ENCODE data around the gene DENND5A.
"Not testable (repeated sequence)": the region's sequence is repeated elsewhere in the genome, so short reads cannot be mapped to it uniquely, and the experiment has no call there.

DENND5A gene

GRCh38 chr11:9210224-9210921 lies 54.8 kb downstream of the DENND5A start:
- DNase-seq = no peak

GRCh38 chr11:9209604-9210003 lies 55.5 kb downstream of the DENND5A start:
- not testable (repeated sequence) for DNase-seq

GRCh38 chr11:9208726-9209501 lies 56.2 kb downstream of the DENND5A start:
- no peak for DNase-seq

GRCh38 chr11:9207229-9207628 lies 57.9 kb downstream of the DENND5A start:
- no peak for DNase-seq

- no peak for DNase-seq
These were observed 58.7 kb downstream of the DENND5A start for GRCh38 chr11:9206496-9206895.

GRCh38 chr11:9203691-9204311 lies 61.3 kb downstream of the DENND5A start:
- no peak for DNase-seq

- no peak for DNase-seq
These were observed 63.6 kb downstream of the DENND5A start for GRCh38 chr11:9201372-9202162.

GRCh38 chr11:9200471-9200870 lies 64.7 kb downstream of the DENND5A start:
- no peak for DNase-seq

GRCh38 chr11:9193316-9193715 lies 71.8 kb downstream of the DENND5A start:
- no peak for DNase-seq

GRCh38 chr11:9192561-9192960 lies 72.6 kb downstream of the DENND5A start:
- DNase-seq = no peak

GRCh38 chr11:9190326-9191016 lies 74.7 kb downstream of the DENND5A start:
- DNase-seq = not testable (repeated sequence)

GRCh38 chr11:9188860-9189259 lies 76.3 kb downstream of the DENND5A start:
- not testable (repeated sequence) for DNase-seq

- DNase-seq = no peak
These were observed 77.5 kb downstream of the DENND5A start for GRCh38 chr11:9187616-9188015.

- DNase-seq = no peak
These were observed 80.6 kb downstream of the DENND5A start for GRCh38 chr11:9184516-9184915.

GRCh38 chr11:9182180-9182871 lies 82.8 kb downstream of the DENND5A start:
- no peak for DNase-seq

GRCh38 chr11:9180784-9181183 lies 84.4 kb downstream of the DENND5A start:
- DNase-seq = no peak

- no peak for DNase-seq
These were observed 86.0 kb downstream of the DENND5A start for GRCh38 chr11:9179141-9179540.

GRCh38 chr11:9178716-9179115 lies 86.4 kb downstream of the DENND5A start:
- DNase-seq = no peak

- DNase-seq = no peak
These were observed 87.6 kb downstream of the DENND5A start for GRCh38 chr11:9177438-9178091.

- no peak for DNase-seq
These were observed 88.6 kb downstream of the DENND5A start for GRCh38 chr11:9176550-9176949.

- no peak for DNase-seq
These were observed 89.0 kb downstream of the DENND5A start for GRCh38 chr11:9176136-9176535.

Data from activated effector memory CD4-positive, alpha-beta T cell treated with anti-CD3 and anti-CD28 coated beads, Interleukin-2, amount 50 U/mL, for 16 hours (primary cell).